Gastroesophageal sphincter (tissue), 4 donors: ENCODE measurements around the gene SMTNL1. TPM values are rescaled to one million over a fixed set of nuclear protein-coding genes. Genes with fewer than 3 reads are reported as not detected.
A peak's percentile ranks its signal among the peaks of the same experiment; 100 is the strongest.

Source experiments
- ATAC-seq: fragments of 150-250 bp; one replicate; pipeline ENCODE4 v1.9.1; 2016; ENCODE audit warnings: mild to moderate bottlenecking, moderate library complexity
- H3K27ac ChIP-seq, 4 donors: fragments of 200-600 bp; sonication (generic) in 3 of 4; 1 replicate in 3 of 4; 2 replicates in 1 of 4; pipeline ENCODE4 v1.5.1; 2016 to 2019
- H3K27me3 ChIP-seq: fragments of 200-600 bp; sonication (generic); one replicate; pipeline ENCODE4 v1.5.1; 2019
- H3K36me3 ChIP-seq, 2 donors: fragments of 200-600 bp; sonication (generic); one replicate each; pipeline ENCODE4 v1.5.1; 2019; ENCODE audit warnings: control low read depth in 1 of 2
- H3K4me1 ChIP-seq, 3 donors: fragments of 200-600 bp; sonication (generic); 1 replicate in 2 of 3; 2 replicates in 1 of 3; pipeline ENCODE4 v1.5.1; 2016 to 2019; ENCODE audit warnings: control low read depth in 2 of 3
- H3K4me3 ChIP-seq, 2 donors: fragments of 200-600 bp; sonication (generic); one replicate each; pipeline ENCODE4 v1.5.1; 2019; ENCODE audit warnings: mild to moderate bottlenecking in 1 of 2, moderate library complexity in 1 of 2
- H3K9me3 ChIP-seq, 3 donors: fragments of 200-600 bp; sonication (generic); one replicate each; pipeline ENCODE4 v1.5.1; 2017 to 2019; ENCODE audit warnings: control low read depth in 2 of 3
- EP300 ChIP-seq: sonication (generic); formaldehyde crosslinking; IDR thresholded peaks from one replicate; pipeline ENCODE4 v1.6.1; 2017; ENCODE audit warnings: antibody characterized with exemption, mild to moderate bottlenecking
- POLR2A ChIP-seq, 2 donors: fragments of 450-650 bp; IDR thresholded peaks; one replicate each; pipeline ENCODE4 v1.6.1; 2017; ENCODE audit warnings: antibody characterized with exemption in 2 of 2, mild to moderate bottlenecking in 2 of 2, moderate library complexity in 1 of 2
- POLR2AphosphoS5 ChIP-seq: sonication (generic); formaldehyde crosslinking; IDR thresholded peaks from one replicate; pipeline ENCODE4 v1.6.1; 2017; ENCODE audit warnings: antibody characterized with exemption
- WGBS, 2 donors: methylation state at CpG; one replicate each; pipeline ENCODE4 v1.1.5; 2018; ENCODE audit warnings: low coverage in 1 of 2; 5-methylcytosine and 5-hydroxymethylcytosine counted together
- total RNA-seq, 4 donors: library from RNA; depleted of rRNA; stranded (reverse); fragments of >200 nt; gene quantifications; one replicate each; pipeline ENCODE4 v1.1.0, GENCODE V29; 2016
- TF ChIP-seq, protein P1 (sequence below), 4 experiments: fragments of 200-600 bp in 2 of 4; fragments of 450-650 bp in 2 of 4; sonication (generic) in 1 of 4; IDR thresholded peaks; one replicate each; pipeline ENCODE4 v1.5.1; 2017 to 2019; ENCODE audit warnings: antibody characterized with exemption in 4 of 4, mild to moderate bottlenecking in 2 of 4, moderate library complexity in 2 of 4

SMTNL1 gene
- total RNA-seq, 4 donors from 2014 or later, result not detected

DNA sequence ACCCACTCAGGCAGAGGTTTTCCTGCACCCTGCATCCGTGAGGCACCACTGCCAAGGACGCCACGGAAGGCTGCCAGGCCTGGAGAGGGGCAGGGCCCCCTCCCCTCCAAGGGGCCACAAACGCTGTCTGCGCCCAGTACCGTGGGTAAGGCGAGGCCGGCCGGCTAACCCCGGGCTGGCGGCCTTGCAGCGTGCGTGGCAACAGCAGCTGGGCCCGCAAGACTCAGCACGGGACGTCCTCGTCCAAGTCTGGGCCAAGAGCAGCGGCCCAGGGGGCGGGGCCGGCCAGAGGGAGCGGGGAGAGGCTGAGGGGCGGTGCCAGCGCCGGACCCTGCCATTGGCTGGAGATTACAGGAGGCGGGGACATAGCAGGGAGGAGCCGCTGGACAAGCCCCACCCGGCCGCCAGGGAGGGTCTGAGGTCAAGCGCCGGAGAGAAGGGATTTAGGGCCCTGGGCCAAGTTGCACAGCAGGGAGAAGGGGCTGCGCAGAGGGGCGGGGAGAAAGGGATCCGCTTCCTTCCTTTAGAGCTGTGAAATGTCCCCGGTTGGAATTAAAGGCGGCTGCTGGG, 37.9 kb upstream of the SMTNL1 start:
- peak; percentile 99 for ATAC-seq
- Histone ChIP-seq H3K36me3 (peaks cover 0 to 50% of the 10 kb centered on the region in 2 donors), H3K27me3 (no peaks in the 10 kb centered on the region), H3K4me3 (peak overlapping the region in 1 of 2 donors; percentile 38), H3K27ac (peak overlapping the region; percentile 69 to 89 (median 82)), H3K4me1 (peaks cover 0 to 42% (median 14%) of the 10 kb centered on the region in 3 donors), H3K9me3 (no peaks in the 10 kb centered on the region)
- TF ChIP-seq POLR2A (IDR thresholded peaks at IDR 0.05), result peak; percentile 13 to 25
- TF ChIP-seq EP300, result no peak
- TF ChIP-seq, protein P1, sequence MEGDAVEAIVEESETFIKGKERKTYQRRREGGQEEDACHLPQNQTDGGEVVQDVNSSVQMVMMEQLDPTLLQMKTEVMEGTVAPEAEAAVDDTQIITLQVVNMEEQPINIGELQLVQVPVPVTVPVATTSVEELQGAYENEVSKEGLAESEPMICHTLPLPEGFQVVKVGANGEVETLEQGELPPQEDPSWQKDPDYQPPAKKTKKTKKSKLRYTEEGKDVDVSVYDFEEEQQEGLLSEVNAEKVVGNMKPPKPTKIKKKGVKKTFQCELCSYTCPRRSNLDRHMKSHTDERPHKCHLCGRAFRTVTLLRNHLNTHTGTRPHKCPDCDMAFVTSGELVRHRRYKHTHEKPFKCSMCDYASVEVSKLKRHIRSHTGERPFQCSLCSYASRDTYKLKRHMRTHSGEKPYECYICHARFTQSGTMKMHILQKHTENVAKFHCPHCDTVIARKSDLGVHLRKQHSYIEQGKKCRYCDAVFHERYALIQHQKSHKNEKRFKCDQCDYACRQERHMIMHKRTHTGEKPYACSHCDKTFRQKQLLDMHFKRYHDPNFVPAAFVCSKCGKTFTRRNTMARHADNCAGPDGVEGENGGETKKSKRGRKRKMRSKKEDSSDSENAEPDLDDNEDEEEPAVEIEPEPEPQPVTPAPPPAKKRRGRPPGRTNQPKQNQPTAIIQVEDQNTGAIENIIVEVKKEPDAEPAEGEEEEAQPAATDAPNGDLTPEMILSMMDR (IDR thresholded peaks at IDR 0.05), result peak in 2 of 4 experiments; percentile 12 to 32
- peak; percentile 73 for TF ChIP-seq POLR2AphosphoS5
- WGBS, 2 donors, result 0 to 14% methylated on average over 2 to 3 of the region's 35 CpGs

DNA sequence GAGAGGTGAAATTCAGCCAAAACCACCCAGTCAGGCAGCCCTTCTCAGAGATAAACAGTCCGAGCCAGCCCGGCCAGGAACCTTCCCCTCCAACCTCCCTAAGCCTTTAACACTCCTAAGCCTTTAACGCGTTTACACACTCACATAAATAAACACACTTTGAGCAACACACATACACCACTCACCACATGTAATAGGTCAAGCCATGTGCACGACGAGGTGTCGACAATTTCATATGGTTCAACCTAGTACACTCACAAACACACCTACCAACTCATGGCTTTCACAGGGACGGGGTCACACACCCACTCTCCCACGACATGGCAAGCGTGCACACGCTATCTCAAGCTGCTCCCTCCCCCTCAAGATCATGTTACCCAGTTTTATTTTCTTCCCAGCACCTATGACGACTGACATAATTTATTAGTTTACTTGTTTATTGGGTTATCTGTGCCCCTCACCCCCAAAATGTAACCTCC, 37.4 kb upstream of the SMTNL1 start:
- 33 to 34% methylated on average over 7 to 8 of the region's 12 CpGs for WGBS, 2 donors
- Histone ChIP-seq H3K4me3 (peak overlapping the region in 1 of 2 donors; percentile 38), H3K4me1 (peaks cover 0 to 42% (median 14%) of the 10 kb centered on the region in 3 donors), H3K36me3 (peaks cover 0 to 52% of the 10 kb centered on the region in 2 donors), H3K27ac (peak overlapping the region; percentile 69 to 89 (median 82)), H3K9me3 (no peaks in the 10 kb centered on the region), H3K27me3 (no peaks in the 10 kb centered on the region)
- no peak for ATAC-seq
- TF ChIP-seq, protein P1 (IDR thresholded peaks at IDR 0.05), result no peak
- peak; percentile 67 for TF ChIP-seq POLR2AphosphoS5
- no peak for TF ChIP-seq POLR2A (IDR thresholded peaks at IDR 0.05)
- no peak for TF ChIP-seq EP300

DNA sequence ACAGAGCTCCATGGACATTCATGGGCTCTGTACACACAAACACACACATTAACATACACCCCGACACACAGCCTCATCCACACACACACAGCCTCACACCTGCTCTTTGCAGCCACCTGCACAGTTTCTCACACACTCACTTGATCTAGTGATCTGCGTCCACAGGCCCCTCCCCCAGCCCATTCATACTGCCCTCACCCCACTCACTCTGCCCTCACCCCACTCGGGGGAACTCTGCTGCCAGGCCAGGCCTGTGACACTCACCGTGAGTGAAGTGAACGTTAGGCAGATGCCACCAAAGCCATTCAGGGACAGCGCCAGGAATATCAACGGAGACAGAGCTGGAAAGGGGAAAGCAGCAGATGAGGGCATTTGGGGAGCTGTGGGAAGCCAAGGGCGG, 36.9 kb upstream of the SMTNL1 start:
- TF ChIP-seq POLR2A (IDR thresholded peaks at IDR 0.05), result no peak
- TF ChIP-seq, protein P1 (IDR thresholded peaks at IDR 0.05), result no peak
- TF ChIP-seq POLR2AphosphoS5, result no peak
- ATAC-seq, result no peak
- Histone ChIP-seq H3K36me3 (peaks cover 0 to 52% of the 10 kb centered on the region in 2 donors), H3K9me3 (no peaks in the 10 kb centered on the region), H3K27ac (peak overlapping the region; percentile 69 to 89 (median 82)), H3K4me3 (no peak overlapping the region), H3K27me3 (no peaks in the 10 kb centered on the region), H3K4me1 (peaks cover 0 to 42% (median 14%) of the 10 kb centered on the region in 3 donors)
- WGBS, 2 donors, result 0 to 71% methylated on average over 1 to 7 of the region's 8 CpGs

DNA sequence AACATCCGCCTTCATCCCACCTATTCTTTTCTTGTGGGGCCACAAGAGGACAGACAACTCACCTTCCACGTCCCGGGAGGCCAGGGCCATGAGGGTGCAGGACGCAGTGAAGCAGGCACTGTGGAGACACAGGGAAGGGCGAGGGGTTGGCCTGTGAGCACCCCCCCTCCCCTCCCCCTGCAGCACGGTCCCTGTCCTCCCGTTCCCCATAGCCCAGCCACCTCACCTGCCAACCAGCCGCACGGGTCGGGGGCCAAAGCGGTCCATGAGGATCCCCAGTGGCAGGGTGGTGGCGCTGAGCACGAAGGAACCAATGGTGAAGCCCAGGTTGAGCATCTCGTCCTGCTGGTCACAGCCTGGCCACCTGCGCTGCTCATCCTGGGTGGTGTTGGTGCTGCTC, 36.5 kb upstream of the SMTNL1 start:
- no peak for ATAC-seq
- H3K27ac ChIP-seq, result peak overlapping the region in 3 of 4 donors; percentile 80 to 89 (median 84)
- H3K27me3 ChIP-seq, result no peaks in the 10 kb centered on the region
- H3K4me1 ChIP-seq, result peaks cover 0 to 42% (median 14%) of the 10 kb centered on the region in 3 donors
- no peak overlapping the region for H3K4me3 ChIP-seq
- TF ChIP-seq EP300, result no peak
- TF ChIP-seq POLR2AphosphoS5, result no peak
- TF ChIP-seq, protein P1 (IDR thresholded peaks at IDR 0.05), result no peak
- no peak for TF ChIP-seq POLR2A (IDR thresholded peaks at IDR 0.05)
- WGBS, 2 donors, result 83% methylated on average over 1 of the region's 15 CpGs; no CpG with 5 or more reads in 1 of the 2 donors
- no peaks in the 10 kb centered on the region for H3K9me3 ChIP-seq
- H3K36me3 ChIP-seq, result peaks cover 0 to 51% of the 10 kb centered on the region in 2 donors

DNA sequence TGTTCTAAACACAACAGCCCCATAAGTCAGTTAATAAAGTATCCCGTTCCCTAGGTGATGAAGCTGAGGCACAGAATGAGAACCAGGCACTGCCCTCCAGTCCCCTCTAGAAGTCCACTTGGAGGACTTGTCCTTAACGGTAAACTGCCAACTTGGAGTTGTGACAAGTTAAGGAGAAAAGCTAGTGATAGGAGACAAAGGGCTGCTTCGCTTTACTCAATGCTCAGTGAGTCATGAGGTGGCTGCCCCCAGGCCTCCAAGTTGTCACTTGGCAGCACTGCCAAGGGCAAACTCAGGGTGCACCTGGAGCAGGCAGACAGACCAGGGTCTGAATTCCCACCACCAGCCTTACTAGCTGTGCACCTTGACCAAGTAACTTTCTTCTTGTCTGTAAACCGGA, 35.4 kb upstream of the SMTNL1 start:
- Histone ChIP-seq H3K27ac (peak overlapping the region in 2 of 4 donors; percentile 31 to 84), H3K36me3 (peaks cover 0 to 49% of the 10 kb centered on the region in 2 donors)
- no peak for ATAC-seq

More for the DNA sequence above, 35.4 kb upstream of the SMTNL1 start:
- Histone ChIP-seq H3K4me1 (peaks cover 0 to 42% (median 14%) of the 10 kb centered on the region in 3 donors), H3K4me3 (no peak overlapping the region), H3K9me3 (no peaks in the 10 kb centered on the region), H3K27me3 (no peaks in the 10 kb centered on the region)
- 63 to 67% methylated on average over 3 of the region's 4 CpGs for WGBS, 2 donors
- TF ChIP-seq POLR2AphosphoS5 (no peak), EP300 (no peak), POLR2A (IDR thresholded peaks at IDR 0.05) (no peak)
- TF ChIP-seq, protein P1 (IDR thresholded peaks at IDR 0.05), result no peak
